HEK293T (cell line): Measurements from ENCODE around the gene SEMA5A.

Experiments used
- BHLHE40 ChIP-seq: fragments of 450-650 bp; IDR thresholded peaks from 2 replicates; pipeline ENCODE4 v1.6.1; 2016; ENCODE audit warnings: mild to moderate bottlenecking, moderate library complexity, borderline replicate concordance
- CTBP1 ChIP-seq: fragments of 450-650 bp; IDR thresholded peaks from 2 replicates; pipeline ENCODE4 v1.6.1; 2016; ENCODE audit warnings: borderline replicate concordance
- ELF4 ChIP-seq: fragments of 450-650 bp; IDR thresholded peaks from 2 replicates; pipeline ENCODE4 v1.6.1; 2017; ENCODE audit warnings: antibody characterized with exemption
- FOXA1 ChIP-seq: fragments of 450-650 bp; IDR thresholded peaks from 2 replicates; pipeline ENCODE4 v1.6.1; 2016; ENCODE audit warnings: mild to moderate bottlenecking
- FOXK2 ChIP-seq: fragments of 450-650 bp; IDR thresholded peaks from 2 replicates; pipeline ENCODE4 v1.6.1; 2016; ENCODE audit warnings: mild to moderate bottlenecking
- FOXM1 ChIP-seq: fragments of 450-650 bp; IDR thresholded peaks from 2 replicates; pipeline ENCODE4 v1.6.1; 2017; ENCODE audit warnings: mild to moderate bottlenecking, borderline replicate concordance
- HDGF ChIP-seq: fragments of 450-650 bp; IDR thresholded peaks from 2 replicates; pipeline ENCODE4 v1.6.1; 2017; ENCODE audit warnings: antibody characterized with exemption, borderline replicate concordance
- LEF1 ChIP-seq: fragments of 450-650 bp; IDR thresholded peaks from 2 replicates; pipeline ENCODE4 v1.6.1; 2017; ENCODE audit warnings: mild to moderate bottlenecking, borderline replicate concordance
- NFRKB ChIP-seq: fragments of 450-650 bp; IDR thresholded peaks from 2 replicates; pipeline ENCODE4 v1.6.1; 2016; ENCODE audit warnings: mild to moderate bottlenecking, moderate library complexity
- SP1 ChIP-seq: fragments of 450-650 bp; IDR thresholded peaks from 2 replicates; pipeline ENCODE4 v1.6.1; 2017
- SUZ12 ChIP-seq: fragments of 450-650 bp; IDR thresholded peaks from 2 replicates; pipeline ENCODE4 v1.6.1; 2016; ENCODE audit warnings: mild to moderate bottlenecking
- TARDBP ChIP-seq: fragments of 450-650 bp; IDR thresholded peaks from 2 replicates; pipeline ENCODE4 v1.6.1; 2016
- ZNF384 ChIP-seq: fragments of 450-650 bp; IDR thresholded peaks from 2 replicates; pipeline ENCODE4 v1.6.1; 2016

DNA sequence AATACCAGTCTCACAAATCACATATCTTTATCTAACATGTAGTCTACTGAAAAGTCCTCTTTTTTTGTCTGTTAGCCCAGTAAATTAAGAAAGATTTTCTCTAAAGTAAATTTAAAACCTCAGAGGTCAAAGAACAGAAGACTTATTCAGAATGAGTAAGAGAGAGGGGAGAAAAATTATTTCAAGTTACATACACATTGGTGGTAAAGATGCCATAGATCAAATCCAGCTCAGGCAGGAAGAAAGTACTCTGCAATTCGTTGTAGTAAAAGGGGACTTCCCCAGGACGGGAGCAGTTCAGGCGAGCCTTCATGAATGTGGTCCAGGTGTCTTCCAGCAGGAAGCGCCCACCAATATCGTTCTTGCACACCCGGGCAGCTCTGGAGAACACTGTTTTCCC lies 344.1 kb downstream of the SEMA5A start:
- TF ChIP-seq SP1 (no peak), BHLHE40 (no peak), CTBP1 (no peak), FOXM1 (no peak), LEF1 (no peak), FOXK2 (no peak), HDGF (no peak), TARDBP (no peak), FOXA1 (no peak), SUZ12 (no peak), ELF4 (no peak), NFRKB (no peak), ZNF384 (no peak)
